Adrenal gland (tissue), 12 donors: ENCODE data around the gene PHACTR2. TPM values are rescaled to one million over a fixed set of nuclear protein-coding genes. Genes with fewer than 3 reads are reported as not detected.
"Not testable (repeated sequence)": the region's sequence is repeated elsewhere in the genome, so short reads cannot be mapped to it uniquely, and the experiment has no call there.

Experiments used
- DNase-seq, 7 donors: peaks; one replicate each; pipeline ENCODE4 v3.0.0-alpha.2; 2019 to 2020
- H3K27ac ChIP-seq, 5 donors: fragments of 200-600 bp; sonication (generic) in 4 of 5; 1 replicate in 3 of 5; 2 replicates in 2 of 5; pipeline versions ENCODE4 v1.5.1 to v1.8.0; 2016 to 2020; ENCODE audit warnings: mild to moderate bottlenecking in 1 of 5
- H3K27me3 ChIP-seq: fragments of 200-600 bp; 2 replicates; pipeline ENCODE4 v1.8.0; 2021
- H3K36me3 ChIP-seq, 2 donors: fragments of 200-600 bp; replicated peaks in 1 of 2; 1 replicate in 1 of 2; 2 replicates in 1 of 2; pipeline versions ENCODE4 v1.5.1 to v1.8.0; 2018 to 2022
- H3K4me1 ChIP-seq, 2 donors: fragments of 200-600 bp; replicated peaks in 1 of 2; 1 replicate in 1 of 2; 2 replicates in 1 of 2; pipeline versions ENCODE4 v1.5.1 to v1.8.0; 2018 to 2021
- H3K4me3 ChIP-seq, 4 donors: fragments of 200-600 bp; sonication (generic) in 3 of 4; one replicate each; pipeline ENCODE4 v1.5.1; 2016 to 2018
- H3K9me3 ChIP-seq, 3 donors: fragments of 200-600 bp; sonication (generic) in 1 of 3; replicated peaks in 1 of 3; 1 replicate in 2 of 3; 2 replicates in 1 of 3; pipeline versions ENCODE4 v1.5.1 to v1.8.0; 2016 to 2021
- CTCF ChIP-seq, 6 experiments: fragments of 450-650 bp in 4 of 6; fragments of 200-600 bp in 2 of 6; sonication (generic) in 1 of 6; IDR thresholded peaks; 1 replicate in 5 of 6; 2 replicates in 1 of 6; pipeline versions ENCODE4 v1.5.1 to v1.8.0; 2016 to 2021; ENCODE audit warnings: antibody characterized with exemption in 6 of 6, mild to moderate bottlenecking in 2 of 6, moderate library complexity in 1 of 6
- POLR2A ChIP-seq, 2 donors: fragments of 450-650 bp; IDR thresholded peaks; one replicate each; pipeline ENCODE4 v1.6.1; 2017; ENCODE audit warnings: antibody characterized with exemption in 2 of 2, mild to moderate bottlenecking in 2 of 2, moderate library complexity in 1 of 2
- WGBS, 4 donors: extraction: QIAGEN DNeasy Blood & Tissue Kit in 2 of 4; methylation state at CpG; one replicate each; pipeline versions ENCODE4 v1.1.5 to v1.1.7; 2013 to 2017; 5-methylcytosine and 5-hydroxymethylcytosine counted together
- intact Hi-C, 2 donors: fragments of 100-400 bp; cut with DNase I; formaldehyde crosslinking; loops; one replicate each; pipeline versions ENCODE4 v1.14.1 to v1.15.0; 2022 to 2023
- polyA plus RNA-seq, 3 donors: library from polyadenylated mRNA; stranded (reverse); fragments of 200-250 nt in 2 of 3; fragments of 350-450 nt in 1 of 3; fragmentation: Illumina TruSeq in 1 of 3; extraction: RNeasy Lipid Tissue Mini Kit (QIAGEN cat#74804) in 1 of 3; gene quantifications; one replicate each; pipeline ENCODE4 v1.2.3, GENCODE V29; 2013 to 2014
- total RNA-seq, 9 donors: library from RNA; depleted of rRNA in 4 of 9; stranded (reverse); fragments of >200 nt in 4 of 9; fragments of 120-200 nt in 1 of 9; fragmentation: NEBNext Ultra II Directional in 1 of 9; extraction: Animal tissue kit (Norgen Biotek cat#: 25700) in 1 of 9; gene quantifications; one replicate each; pipeline versions ENCODE4 v1.1.0 to v1.2.4, GENCODE V29; 2013 to 2023
- donor health status: healthy with polysubstance abuse.
- donor health status: Bipolar disorder and iron deficiency.
- donor health status: DM: yes; HTN: yes; CAD: no.
- donor health status: DM: no; HTN: no; CAD: no.
- donor health status: DM: no; HTN: no; CAD: no.
- donor health status: DM: yes; HTN: yes; CAD: no.

The PHACTR2 gene
- total and polyA plus RNA-seq, 12 donors, result 12.1 to 315 (median 227) TPM

GRCh38 chr6:143647191-143647590 is 30.6 kb upstream of the PHACTR2 start:
- Histone ChIP-seq H3K9me3 (no peaks in the 10 kb centered on the region), H3K4me1 (no peaks in the 10 kb centered on the region), H3K4me3 (no peak overlapping the region), H3K27ac (no peak overlapping the region), H3K36me3 (no peaks in the 10 kb centered on the region), H3K27me3 (no peaks in the 10 kb centered on the region)
- WGBS, 4 donors, result 59 to 84% (median 77%) methylated on average over 3 of the region's 3 CpGs
- TF ChIP-seq CTCF (IDR thresholded peaks at IDR 0.05) (no peak), POLR2A (IDR thresholded peaks at IDR 0.05) (no peak)
- intact Hi-C loops, result no loop called here
- DNase-seq, result no peak

- H3K9me3 ChIP-seq, result no peaks in the 10 kb centered on the region
- WGBS, 4 donors, result 63 to 87% (median 74%) methylated on average over 6 of the region's 6 CpGs
- no peaks in the 10 kb centered on the region for H3K36me3 ChIP-seq
- DNase-seq, result no peak
- H3K4me1 ChIP-seq, result no peaks in the 10 kb centered on the region
- no peak overlapping the region for H3K27ac ChIP-seq
- TF ChIP-seq POLR2A (IDR thresholded peaks at IDR 0.05), result no peak
- TF ChIP-seq CTCF (IDR thresholded peaks at IDR 0.05), result no peak
- H3K27me3 ChIP-seq, result no peaks in the 10 kb centered on the region
- H3K4me3 ChIP-seq, result no peak overlapping the region
- intact Hi-C loops, result no loop called here
These were observed 30.0 kb upstream of the PHACTR2 start for GRCh38 chr6:143647732-143648131.

- 95 to 100% (median 100%) methylated on average over 1 of the region's 1 CpG for WGBS, 4 donors
- H3K36me3 ChIP-seq, H3K4me3 ChIP-seq, DNase-seq, H3K27ac ChIP-seq, H3K9me3 ChIP-seq, H3K27me3 ChIP-seq, H3K4me1 ChIP-seq, intact Hi-C loops: not testable (repeated sequence)
These were observed 28.4 kb upstream of the PHACTR2 start for GRCh38 chr6:143649319-143649718.

- not testable (repeated sequence) for H3K27me3 ChIP-seq, H3K4me3 ChIP-seq, H3K27ac ChIP-seq, H3K9me3 ChIP-seq, H3K4me1 ChIP-seq, H3K36me3 ChIP-seq, DNase-seq
- intact Hi-C loops, result loop anchor here in 1 of 2 donors (10.0 kb wide), 1 partner anchor 47 kb away; no protein-coding TSS in a partner anchor
- 93 to 99% (median 97%) methylated on average over 4 of the region's 4 CpGs for WGBS, 4 donors
These were observed 26.4 kb upstream of the PHACTR2 start for GRCh38 chr6:143651328-143651727.

- no peak for DNase-seq
- H3K36me3 ChIP-seq, result no peaks in the 10 kb centered on the region
These were observed 24.9 kb upstream of the PHACTR2 start for GRCh38 chr6:143652841-143653331.

More at GRCh38 chr6:143652841-143653331, 24.9 kb upstream of the PHACTR2 start:
- intact Hi-C loops, result loop anchor here in 1 of 2 donors (10.0 kb wide), 1 partner anchor 48 kb away; no protein-coding TSS in a partner anchor
- TF ChIP-seq POLR2A (IDR thresholded peaks at IDR 0.05) (no peak), CTCF (IDR thresholded peaks at IDR 0.05) (no peak)
- Histone ChIP-seq H3K4me3 (no peak overlapping the region), H3K4me1 (no peaks in the 10 kb centered on the region), H3K27me3 (no peaks in the 10 kb centered on the region), H3K9me3 (no peaks in the 10 kb centered on the region), H3K27ac (no peak overlapping the region)
- 65 to 84% (median 68%) methylated on average over 5 to 6 of the region's 6 CpGs for WGBS, 4 donors
